GM21619 (cell line): ENCODE results near the gene LNPEP.
A peak's percentile ranks its signal among the peaks of the same experiment; 100 is the strongest.

Experiments used
- ATAC-seq: cut with Tn5 transposase; IDR thresholded peaks from one replicate; pipeline ENCODE4 v1.9.1; 2021; ENCODE audit not compliant: unreplicated experiment

LNPEP gene

DNA sequence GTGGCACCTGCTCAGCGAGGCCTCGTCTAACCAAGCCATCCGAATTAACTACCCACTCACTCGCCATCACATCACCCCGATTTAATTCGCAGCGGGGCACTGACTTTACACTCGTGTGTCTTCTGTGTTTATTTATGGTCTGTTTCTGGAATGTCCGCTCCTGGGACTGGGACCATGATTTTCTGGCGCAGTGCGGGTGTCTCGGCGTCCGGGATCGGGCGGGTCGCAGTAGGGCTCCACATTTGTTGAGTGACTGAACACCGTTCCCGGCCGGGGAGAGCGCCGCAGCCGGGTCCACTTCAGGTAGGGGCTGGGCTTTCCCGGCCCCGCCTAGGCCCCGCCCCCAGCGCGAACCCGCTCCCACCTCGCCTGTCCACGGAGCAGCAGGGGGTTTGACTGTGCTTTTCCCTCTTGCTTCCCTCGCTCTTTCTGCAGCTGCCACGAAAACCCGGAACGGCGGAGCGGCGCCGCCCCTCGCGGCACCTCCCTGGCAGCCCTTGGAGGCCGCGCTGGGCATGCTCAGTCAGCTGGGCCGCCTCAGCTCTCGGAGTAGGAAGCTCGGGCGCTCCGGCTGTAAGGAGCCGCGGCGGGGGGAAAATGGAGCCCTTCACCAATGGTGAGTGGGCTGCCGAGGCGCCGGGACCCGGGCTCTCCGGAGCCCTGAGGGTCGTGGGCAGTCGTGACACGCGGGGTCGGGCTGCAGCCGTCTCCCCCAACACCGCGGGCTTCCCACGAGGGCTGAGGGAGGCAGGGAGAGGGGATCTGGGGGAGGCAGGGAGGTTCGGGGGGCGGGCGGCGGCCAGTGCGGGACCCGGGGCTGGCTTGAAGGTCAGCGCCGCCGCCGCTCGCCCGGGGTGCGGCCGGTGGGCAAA lies at the start of gene LNPEP:
LNPEP (plus strand) TSS at position 522 of the 872 bp plus-strand sequence; CDS start at position 598, 76 bp downstream.
- ATAC-seq = peak; percentile 45

DNA sequence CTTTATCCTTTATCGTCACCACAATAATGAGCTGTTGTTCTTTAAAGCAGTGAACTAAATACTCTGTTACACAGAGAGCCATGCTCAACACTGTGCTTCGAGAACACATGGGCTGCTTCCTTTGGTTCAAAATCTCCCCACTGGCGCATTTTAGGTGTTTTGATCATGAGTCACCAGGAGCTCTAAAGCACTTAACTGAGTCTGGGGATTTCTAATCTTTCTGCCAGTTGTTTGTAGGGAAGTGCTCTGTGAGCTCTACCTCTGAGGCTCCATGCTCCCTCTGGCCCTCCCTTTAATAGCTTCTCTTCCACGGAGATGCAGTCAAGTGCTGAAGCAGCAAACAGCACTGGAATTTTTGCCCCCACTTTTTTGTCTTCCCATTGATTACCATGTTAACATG lies 42.5 kb upstream of the LNPEP start:
- no peak for ATAC-seq

DNA sequence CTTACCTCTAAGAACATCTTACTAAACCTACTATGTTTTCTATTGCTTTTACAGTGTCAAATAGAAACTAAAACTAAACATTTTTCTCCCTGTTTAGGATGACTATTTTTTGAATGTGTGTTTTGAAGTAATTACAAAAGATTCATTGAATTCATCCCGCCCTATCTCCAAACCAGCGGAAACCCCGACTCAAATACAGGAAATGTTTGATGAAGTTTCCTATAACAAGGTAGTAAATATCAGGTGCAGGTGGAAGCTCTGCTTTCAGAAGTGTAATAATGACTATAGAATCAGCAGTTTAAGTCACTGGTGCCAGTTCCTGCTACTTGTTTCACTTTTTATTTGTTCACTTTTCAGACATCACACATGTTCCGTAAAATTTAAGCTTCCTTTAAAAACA lies 39.6 kb upstream of the LNPEP start:
- peak; percentile 85 for ATAC-seq

DNA sequence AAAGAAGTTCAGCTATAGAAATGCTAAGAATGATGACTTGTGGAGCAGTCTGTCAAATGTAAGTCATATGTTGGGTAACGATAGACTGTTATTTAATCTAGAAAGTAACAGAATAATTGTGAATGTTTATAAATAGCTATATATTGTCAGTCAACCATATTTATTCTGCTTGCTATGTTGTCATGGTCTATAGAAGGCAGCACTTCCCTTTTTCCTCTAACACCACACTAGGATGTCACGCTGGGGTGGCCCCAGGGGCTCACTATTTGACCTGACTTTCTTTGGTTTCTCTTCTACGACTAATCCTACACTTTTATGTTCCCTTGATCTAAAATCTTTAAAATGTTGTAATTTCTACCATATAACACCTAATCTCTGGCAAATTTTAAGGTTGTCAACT lies 39.1 kb upstream of the LNPEP start:
- peak; percentile 78 for ATAC-seq

DNA sequence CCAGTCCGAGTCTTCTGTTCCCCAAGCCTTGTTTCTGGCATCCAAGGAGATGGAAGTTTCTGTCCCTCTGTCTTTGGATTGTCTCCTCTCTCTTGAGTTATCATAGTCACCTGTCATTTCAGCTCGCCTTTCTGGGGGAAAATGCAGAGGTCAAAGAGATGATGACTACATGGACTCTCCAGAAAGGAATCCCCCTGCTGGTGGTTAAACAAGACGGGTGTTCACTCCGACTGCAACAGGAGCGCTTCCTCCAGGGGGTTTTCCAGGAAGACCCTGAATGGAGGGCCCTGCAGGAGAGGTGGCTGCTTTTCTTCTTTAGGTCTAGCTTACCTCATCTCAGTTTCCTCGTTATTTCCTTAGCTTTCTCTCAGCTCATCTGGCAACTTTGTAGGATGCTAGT lies 34.5 kb upstream of the LNPEP start:
- no peak for ATAC-seq

DNA sequence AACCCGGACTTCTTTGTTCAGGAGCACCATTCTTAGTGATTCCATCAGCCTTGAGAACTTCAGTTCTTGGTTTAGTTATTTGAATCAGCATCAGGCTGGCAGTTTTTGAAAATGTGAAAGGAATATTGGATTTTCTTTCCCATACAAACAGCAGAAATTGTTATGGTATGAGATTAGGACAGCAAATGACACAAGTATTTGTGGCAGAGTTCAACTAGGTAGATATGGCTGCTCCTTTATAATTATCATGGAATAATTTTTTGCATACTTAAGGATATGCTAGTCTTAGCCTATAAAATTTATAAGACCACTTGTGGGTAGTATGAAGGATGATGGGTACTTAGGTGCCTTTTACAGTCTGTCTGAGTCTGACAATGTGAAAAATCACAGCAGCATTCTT lies 34.0 kb upstream of the LNPEP start:
- ATAC-seq = no peak

DNA sequence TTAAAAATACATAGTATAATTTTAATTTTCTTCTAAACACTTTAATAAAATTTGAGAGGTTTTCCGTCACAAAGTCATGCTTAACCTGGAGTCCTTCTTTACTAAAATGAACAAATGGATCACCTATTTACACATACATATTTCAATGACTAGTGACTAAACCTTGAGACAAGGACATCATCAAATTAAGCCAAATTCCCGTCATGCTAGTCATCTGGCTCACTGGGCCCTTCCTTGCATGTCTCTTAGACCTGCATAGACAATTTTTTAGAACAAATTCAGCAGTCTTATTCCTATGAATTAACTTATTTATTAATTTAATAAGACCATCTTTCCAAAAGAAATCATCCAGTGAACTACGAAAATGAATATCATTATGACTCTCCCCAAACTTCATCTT lies 33.0 kb upstream of the LNPEP start:
- ATAC-seq = no peak

DNA sequence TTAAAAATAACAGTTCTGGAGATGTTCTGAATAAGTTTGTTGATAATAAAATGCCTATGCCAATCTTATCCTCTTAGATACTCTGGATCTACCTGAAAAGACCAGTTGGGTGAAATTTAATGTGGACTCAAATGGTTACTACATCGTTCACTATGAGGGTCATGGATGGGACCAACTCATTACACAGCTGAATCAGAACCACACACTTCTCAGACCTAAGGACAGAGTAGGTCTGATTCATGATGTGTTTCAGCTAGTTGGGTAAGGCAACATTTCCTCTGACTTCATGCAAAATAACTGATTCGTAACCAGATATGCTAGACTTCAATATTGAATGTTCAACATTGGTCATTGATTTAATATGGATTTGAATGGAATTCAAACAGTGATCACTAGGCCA lies 32.6 kb upstream of the LNPEP start:
- no peak for ATAC-seq

DNA sequence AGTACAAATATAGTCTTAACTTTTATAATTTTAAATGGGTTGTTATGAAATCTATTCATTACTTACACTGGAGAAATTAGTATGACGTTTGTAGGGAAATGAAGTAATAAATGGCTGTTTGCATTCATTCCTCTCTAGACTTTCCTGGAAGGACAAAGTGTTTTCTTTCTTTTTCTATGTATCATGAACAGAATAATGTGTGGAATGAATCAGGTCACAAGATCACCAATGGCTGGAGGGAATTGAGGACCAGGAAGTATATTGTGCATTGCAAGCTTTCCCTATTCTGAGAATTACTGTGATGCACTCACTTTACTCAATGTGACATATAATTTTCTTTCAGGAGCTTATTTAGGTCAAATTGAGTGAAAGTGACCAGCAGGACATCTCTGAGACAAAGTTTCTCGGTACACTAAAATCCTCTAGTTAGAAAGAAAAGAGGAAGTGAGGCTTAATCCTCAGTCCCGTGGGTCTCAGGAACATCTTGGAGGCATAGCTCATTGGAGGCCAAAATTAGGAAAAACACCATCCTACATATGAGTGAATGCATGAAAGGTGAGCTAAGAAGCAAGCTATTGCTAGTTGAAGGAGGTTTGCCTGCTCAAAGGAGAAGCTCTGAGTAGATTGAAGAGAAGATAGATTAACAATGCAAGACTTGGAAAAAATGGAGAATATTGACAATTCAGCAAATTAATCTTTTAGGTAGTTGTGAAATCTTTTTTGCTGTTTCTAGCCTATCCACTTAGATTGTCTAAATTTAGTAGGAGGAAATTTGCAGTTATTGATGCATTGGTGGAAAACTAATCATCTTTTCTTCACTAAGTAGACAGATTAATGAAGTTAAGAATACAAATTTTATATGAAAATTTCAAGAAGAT lies 31.6 kb upstream of the LNPEP start:
- no peak for ATAC-seq

DNA sequence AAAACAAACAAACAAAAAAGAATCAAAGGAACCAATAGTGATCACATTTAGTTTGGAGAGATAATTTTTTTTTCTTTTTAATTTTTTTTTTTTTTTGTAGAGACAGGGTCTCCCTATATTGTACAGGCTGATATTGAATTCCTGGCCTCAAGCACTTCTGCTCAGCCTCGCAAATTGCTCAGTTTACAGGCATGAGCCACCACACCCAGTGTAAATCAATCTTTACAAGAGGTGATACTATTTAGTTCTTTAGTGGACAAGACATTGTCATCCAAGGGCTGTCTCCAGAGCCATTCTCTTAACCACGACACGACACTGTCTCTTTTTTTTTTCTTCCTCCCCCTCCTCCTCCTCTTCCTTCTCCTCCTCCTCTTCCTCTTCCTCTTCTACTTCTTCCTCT lies 30.0 kb upstream of the LNPEP start:
- ATAC-seq = no peak

DNA sequence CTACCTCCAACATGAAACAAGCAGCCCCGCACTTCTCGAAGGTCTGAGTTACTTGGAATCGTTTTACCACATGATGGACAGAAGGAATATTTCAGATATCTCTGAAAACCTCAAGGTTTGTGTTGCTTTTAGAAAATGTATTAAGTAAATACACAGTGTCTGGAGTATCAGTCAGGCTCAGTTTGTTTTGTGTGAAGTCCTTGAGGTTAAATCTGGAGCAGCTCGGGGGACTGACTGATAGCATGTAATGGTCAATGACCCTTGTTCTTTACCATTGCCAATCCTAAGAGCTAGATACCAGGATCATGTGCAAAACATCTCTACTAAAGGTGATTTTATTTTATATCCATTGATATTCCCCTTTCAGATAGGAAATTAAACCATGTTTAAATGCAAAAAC lies 26.9 kb upstream of the LNPEP start:
- ATAC-seq = no peak

DNA sequence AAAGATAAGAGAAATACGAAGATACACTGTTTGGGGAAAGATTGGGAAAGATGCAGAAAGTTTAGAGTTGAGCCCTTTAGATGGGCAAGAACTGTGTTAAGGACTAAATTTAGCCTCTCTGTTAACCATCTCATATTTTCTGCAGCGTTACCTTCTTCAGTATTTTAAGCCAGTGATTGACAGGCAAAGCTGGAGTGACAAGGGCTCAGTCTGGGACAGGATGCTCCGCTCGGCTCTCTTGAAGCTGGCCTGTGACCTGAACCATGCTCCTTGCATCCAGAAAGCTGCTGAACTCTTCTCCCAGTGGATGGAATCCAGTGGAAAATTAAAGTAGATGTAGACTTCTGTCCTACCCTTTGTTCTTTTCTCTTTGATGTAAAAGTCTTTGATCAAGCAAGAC lies 26.4 kb upstream of the LNPEP start:
- ATAC-seq = no peak

DNA sequence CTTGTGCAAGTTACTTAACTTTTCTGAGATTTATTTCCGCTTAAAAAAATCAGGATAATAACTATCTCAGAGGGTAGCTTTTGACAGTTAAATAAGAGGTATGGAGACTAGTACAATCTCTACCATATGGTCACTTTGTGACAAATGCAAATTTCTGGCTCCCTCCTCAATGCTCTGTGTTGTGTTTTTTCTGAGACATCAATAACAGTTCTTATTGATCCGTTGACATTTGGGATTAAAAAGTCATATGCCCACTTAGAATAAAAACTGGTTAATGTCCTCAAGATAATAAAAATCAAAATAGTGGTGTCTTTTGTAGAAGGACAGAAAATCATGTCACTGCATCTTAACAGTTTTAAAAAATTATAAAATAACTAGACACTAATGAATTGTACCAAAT lies 24.7 kb upstream of the LNPEP start:
- ATAC-seq = no peak

DNA sequence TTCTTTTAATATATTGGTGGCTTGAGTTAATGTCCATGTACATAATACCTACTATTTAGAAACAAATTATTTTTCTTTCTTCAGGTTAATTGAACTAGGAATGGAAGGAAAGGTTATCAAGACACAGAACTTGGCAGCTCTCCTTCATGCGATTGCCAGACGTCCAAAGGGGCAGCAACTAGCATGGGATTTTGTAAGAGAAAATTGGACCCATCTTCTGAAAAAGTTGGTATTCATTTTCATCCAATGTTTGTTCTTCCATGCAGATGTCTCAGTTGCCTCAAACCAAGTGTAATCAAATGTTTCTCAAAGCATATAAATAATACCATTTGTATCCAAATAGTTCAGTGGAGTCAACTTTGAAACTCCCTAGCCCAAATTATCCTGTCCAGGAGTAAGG lies 22.6 kb upstream of the LNPEP start:
- ATAC-seq = no peak

DNA sequence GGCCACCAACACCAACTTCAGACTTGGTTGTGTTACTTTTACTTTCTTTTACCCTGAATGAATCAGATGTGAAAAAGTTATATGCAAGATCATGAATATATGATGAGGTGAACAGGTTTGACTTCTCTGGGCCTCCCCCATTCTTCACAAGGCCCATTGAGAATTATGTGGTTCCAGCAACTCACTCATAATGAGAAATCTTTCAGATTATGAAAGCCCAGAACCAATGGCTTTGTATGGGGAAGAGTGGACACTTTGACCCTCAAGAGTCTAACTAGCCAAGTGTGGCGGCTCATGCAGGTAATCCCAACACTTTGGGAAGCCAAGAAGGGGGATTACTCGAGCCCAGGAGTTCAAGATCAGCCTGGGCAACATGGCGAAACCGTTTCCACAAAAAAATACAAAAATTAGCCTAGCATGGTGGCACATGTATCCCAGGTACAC lies 16.1 kb upstream of the LNPEP start:
- ATAC-seq = peak; percentile 76

DNA sequence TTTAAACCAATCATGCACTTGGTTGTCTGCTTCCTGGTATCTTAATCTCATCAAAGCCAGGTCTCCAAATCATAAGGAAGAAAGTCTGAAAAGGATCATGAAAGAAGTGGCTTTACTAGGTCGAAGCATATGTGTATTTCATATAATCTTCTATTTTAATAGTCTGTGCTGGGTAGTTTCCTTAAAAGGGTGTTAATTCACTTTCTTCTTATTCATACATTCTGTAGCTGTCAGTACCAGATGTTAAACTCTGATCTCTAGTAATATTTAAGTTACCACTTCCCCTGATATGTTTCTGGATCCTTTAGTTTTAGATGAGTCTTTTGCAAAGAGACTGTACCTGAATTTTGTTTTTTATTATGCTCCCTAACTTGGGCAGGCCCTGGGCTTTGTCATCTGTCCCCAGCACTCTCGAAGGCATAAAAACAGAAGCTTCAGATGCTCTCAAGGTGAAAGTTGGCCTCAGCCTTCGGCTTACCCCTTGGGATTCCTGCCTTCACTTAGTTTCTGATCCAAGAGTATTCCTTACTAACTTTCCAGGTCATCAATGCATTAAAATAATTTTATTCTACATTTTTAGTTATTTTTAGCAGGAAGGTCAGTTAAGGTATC lies 15.0 kb upstream of the LNPEP start:
- ATAC-seq = no peak

DNA sequence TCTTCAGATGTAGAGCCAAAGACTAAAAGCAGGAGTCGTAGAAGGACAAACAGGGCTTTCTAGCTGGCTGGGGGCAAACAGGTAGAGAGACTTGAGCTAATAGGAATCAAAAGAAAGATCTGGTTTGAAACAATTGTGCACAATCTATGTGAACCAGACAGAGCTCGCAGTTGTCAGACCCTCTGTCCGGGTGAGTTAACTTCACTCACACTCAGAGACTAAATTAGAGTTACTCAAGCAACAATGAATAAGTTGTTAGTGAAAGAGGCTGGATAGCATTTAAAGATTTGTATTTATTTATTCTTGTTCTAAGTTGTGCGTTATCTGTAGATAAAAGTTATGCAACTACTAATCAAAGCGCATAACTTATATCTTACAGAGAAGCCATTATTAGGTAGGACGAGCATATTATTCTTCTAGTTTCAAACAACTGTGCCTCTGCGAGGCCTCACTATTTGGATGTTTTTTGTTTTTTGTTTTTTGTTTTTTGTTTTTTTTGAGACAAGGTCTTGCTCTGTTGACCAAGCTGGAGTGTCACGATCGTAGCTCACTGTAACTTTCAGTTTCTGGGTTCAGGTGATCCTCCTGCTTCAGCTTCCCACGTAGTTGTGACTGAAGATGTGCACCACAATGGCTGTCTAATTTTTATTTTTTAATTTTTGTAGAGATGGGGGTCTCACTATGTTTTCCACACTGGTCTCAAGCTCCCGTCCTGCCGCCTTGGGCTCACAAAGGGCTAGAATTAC lies 13.2 kb upstream of the LNPEP start:
- no peak for ATAC-seq

DNA sequence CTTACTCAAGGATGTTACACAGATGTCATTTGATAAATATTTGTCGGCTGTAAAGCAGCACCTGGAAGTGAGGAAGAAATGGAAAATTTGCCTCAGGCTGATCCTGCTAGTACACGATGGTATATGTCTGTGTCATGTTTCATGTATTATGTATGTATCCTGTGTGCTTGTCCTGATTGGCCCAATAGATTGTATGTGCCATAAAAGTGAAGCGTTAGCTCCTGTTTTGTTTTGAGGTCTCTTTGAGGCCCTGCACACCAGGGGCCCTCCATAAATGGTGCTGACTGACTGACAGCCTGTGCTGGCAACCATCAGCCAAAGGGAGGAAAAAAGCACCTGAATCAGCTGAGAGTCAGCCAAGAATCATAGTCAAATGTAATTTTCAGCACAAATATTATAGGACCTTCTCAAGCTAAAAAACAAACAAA lies 11.8 kb upstream of the LNPEP start:
- ATAC-seq = no peak

DNA sequence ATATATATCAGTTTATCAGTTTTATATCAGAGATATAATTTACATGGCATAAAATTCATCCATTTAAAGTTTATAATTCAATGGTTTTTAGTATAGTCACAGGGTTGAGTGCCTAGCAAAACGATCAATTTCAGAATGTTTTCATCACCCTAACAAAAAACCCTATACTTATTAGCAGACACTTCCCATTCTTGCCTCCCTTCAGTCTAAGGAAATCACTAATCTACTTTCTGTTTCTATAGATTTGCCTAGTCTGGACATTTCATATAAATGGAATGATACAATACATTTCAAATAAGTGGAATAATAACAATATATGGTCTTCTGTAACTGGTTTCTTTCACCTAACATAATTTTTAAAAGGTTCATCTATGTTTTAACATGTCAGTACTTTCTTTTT lies 9.6 kb upstream of the LNPEP start:
- no peak for ATAC-seq

DNA sequence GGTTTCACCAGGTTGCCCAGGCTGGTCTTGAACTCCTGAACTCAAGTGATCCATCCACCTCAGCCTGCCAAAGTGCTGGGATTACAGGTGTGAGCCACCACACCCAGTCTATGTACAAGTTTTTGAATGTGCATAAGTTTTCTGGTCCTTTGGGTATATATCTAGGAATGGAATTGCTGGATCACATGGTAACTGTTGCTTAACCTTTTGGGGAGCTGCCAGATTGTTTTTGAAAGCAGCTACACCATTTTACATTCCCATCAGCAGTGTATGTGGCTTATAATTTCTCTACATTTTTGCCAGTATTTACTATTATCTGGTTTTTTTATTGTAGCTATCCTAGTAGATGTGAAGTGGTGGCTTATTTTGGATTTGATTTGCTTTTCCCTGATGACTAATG lies 8.9 kb upstream of the LNPEP start:
- ATAC-seq = no peak
